Skeletal muscle satellite cell (primary cell): Measurements from ENCODE around the gene ASIC2.

Experiments used
- H3K27me3 ChIP-seq: 2 replicates; pipeline ENCODE4 v1.7.0; 2013; ENCODE audit warnings: low read length; ENCODE audit not compliant: control insufficient read depth, insufficient read depth
- H3K36me3 ChIP-seq: 2 replicates; pipeline ENCODE4 v1.7.0; 2013; ENCODE audit warnings: mild to moderate bottlenecking, control low read depth, low read length; ENCODE audit not compliant: insufficient read depth
- H3K4me1 ChIP-seq: 2 replicates; pipeline ENCODE4 v1.7.0; 2013; ENCODE audit warnings: low read length; ENCODE audit not compliant: control insufficient read depth, insufficient read depth
- H3K4me2 ChIP-seq: 2 replicates; pipeline ENCODE4 v1.7.0; 2013; ENCODE audit warnings: mild to moderate bottlenecking, low read length
- H3K4me3 ChIP-seq: 2 replicates; pipeline ENCODE4 v1.7.0; 2013; ENCODE audit warnings: low read length
- H3K9ac ChIP-seq: 2 replicates; pipeline ENCODE4 v1.7.0; 2013; ENCODE audit warnings: mild to moderate bottlenecking, low read depth, low read length, moderate library complexity
- H3K9me3 ChIP-seq: replicated peaks from 2 replicates; pipeline ENCODE4 v1.7.0; 2013; ENCODE audit warnings: mild to moderate bottlenecking, control low read depth, low read length

The ASIC2 gene

DNA sequence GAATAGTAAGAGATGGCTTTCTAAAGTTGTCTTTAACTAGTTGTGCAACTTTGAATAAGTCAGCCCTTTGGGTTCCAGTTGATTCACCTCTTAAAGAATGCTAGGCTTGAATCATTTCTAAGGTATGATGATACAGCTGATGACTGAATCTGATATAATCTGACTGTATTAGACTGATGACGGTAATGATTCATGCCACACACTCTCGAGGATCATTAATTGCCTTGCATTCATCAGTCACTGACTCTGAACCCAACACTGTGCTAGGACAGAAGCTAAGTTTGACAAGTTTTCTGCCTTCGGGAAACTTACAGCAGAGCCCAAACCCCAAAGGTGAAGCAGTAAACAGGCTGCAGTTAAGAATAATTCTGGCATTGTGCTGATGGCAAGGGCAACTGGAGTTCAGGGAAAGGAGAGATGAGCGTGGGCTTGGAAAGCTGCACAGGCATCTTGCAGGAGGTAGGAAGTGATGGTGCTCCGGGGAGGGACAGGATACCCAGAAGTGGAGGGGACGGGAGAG lies 25.8 kb downstream of the ASIC2 start:
- Histone ChIP-seq H3K4me1 (peaks cover 23% of the 10 kb centered on the region), H3K9ac (no peak overlapping the region), H3K36me3 (no peaks in the 10 kb centered on the region), H3K4me2 (peak overlapping the region; percentile 65), H3K9me3 (no peaks in the 10 kb centered on the region), H3K4me3 (peak overlapping the region; percentile 20), H3K27me3 (no peaks in the 10 kb centered on the region)

DNA sequence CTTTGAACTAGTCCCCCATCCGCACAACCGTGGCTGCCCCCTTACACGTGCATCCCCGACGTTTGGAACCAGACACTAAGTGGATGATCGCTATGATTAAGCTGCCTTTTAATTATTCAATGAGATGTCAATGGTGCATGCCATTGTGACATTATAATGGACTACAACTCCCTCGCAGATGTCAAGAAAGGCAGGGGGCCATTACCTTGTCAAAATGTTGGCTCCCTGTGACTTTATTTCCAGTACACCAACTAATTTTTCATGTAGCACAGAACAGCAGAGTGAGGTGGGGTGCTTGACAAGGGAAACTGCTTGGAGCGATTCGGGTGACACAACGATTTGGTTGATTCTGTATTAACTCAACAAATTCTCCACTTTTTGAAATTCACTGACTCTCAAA lies 26.5 kb downstream of the ASIC2 start:
- Histone ChIP-seq H3K4me1 (peaks cover 23% of the 10 kb centered on the region), H3K4me3 (no peak overlapping the region), H3K4me2 (peak overlapping the region; percentile 36), H3K9me3 (no peaks in the 10 kb centered on the region), H3K27me3 (no peaks in the 10 kb centered on the region), H3K9ac (no peak overlapping the region), H3K36me3 (no peaks in the 10 kb centered on the region)

DNA sequence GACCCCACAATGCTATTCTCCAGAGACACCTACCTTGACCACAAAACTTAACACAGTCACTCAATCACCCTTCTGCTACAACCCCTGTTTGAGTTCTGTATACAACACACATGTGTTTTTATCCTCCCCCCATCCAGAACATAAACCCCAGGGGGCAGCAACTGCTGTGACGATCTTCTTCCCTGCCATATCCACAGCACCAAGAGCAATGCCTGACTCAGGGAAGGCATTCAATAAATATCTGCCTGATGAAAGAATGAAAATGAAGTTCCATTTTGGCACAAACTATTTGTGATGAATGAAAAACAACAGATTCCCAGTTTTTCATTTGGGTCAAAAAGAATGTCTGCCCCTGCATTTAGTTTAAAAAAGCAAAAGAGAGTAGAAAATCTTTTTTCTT lies 27.0 kb downstream of the ASIC2 start:
- Histone ChIP-seq H3K4me3 (no peak overlapping the region), H3K4me1 (peaks cover 23% of the 10 kb centered on the region), H3K36me3 (no peaks in the 10 kb centered on the region), H3K9ac (no peak overlapping the region), H3K9me3 (no peaks in the 10 kb centered on the region), H3K27me3 (no peaks in the 10 kb centered on the region), H3K4me2 (no peak overlapping the region)

DNA sequence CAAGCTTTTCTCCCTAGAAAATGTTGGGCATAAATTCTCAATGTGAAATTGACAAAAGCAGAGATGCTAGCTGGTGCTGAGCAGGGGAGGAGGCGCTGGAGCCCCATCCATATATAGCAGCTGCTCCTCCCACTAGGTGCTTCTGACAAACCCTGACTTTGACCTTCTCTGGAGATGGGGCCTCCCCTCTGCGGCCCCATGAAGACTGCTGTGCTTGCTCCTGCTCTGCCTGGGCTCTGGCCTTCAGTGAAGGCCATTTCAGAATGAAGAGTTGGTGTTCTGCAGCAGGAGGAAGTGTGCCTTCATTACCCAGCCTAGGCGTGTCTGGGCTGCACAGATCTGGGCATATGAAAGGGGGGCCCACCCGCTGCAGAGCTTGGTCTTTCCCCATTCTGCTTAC lies 29.7 kb downstream of the ASIC2 start:
- peaks cover 13% of the 10 kb centered on the region for H3K27me3 ChIP-seq
- no peaks in the 10 kb centered on the region for H3K36me3 ChIP-seq
- no peaks in the 10 kb centered on the region for H3K9me3 ChIP-seq
- no peak overlapping the region for H3K9ac ChIP-seq
- H3K4me2 ChIP-seq = no peak overlapping the region
- no peak overlapping the region for H3K4me3 ChIP-seq
- peaks cover 23% of the 10 kb centered on the region for H3K4me1 ChIP-seq

DNA sequence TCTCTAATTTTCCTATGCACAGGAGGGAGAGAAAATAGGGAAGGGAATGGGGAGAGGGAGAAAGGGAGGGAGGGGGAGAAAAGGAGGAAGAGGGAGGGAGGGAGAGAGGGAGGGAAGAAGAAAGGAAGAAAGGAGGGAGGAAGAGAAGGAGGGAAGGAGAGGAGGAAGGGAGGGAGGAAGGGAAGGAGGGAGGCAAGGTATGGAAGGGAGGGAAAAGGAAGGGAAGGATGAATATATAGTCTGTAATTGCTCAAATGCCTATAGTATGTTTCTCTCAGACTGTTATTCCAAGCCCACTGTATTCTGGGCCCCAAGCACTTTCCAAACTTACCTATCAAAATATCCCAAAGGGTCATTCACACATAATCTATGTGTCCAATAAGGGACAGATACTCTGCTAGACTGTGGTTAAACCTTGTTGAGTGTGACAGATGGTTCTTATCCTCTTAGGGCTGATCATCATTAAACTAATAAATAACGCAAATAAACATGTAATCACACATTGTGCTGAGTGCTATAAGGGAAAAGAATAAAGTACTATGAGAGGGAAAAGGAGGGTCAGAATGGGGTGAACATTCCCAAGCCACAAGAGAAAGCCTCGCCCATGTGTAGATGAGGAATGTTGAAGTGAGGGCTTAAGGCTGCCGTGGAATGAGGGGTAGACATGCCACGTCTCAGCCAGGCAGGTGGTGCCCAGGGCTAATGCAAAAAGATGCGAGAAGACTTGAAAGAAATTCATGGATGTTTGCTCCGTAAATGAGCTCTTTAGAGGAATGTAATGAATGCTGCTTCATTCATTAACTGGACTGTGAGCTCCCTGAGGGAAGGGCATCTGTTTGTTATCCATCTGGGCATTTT lies 30.6 kb downstream of the ASIC2 start:
- Histone ChIP-seq H3K27me3 (peaks cover 22% of the 10 kb centered on the region), H3K4me3 (no peak overlapping the region), H3K4me2 (no peak overlapping the region), H3K9me3 (no peaks in the 10 kb centered on the region), H3K4me1 (peaks cover 14% of the 10 kb centered on the region), H3K36me3 (no peaks in the 10 kb centered on the region), H3K9ac (no peak overlapping the region)

DNA sequence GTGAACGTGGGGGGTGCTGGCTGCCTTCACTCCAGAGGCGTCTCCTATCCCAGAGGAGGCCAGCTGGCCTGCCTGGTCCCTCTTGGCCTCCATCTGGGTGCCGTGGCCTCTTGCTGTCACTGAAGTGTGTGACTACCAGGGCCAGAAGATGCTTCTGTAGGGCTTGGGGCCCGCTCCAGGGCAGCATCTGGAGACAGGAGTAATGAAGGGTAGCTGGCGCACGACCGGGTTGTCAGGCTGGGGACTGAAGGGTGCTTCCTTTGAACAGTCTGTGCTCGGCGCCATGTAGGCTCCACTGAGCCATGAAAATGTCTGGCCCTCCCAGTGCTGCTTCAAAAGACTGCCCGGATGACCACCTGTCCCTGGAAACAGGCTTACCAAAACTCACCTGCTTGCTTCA lies 31.3 kb downstream of the ASIC2 start:
- Histone ChIP-seq H3K4me1 (peaks cover 10% of the 10 kb centered on the region), H3K4me2 (no peak overlapping the region), H3K9me3 (no peaks in the 10 kb centered on the region), H3K9ac (no peak overlapping the region), H3K36me3 (no peaks in the 10 kb centered on the region), H3K4me3 (no peak overlapping the region), H3K27me3 (peaks cover 24% of the 10 kb centered on the region)

DNA sequence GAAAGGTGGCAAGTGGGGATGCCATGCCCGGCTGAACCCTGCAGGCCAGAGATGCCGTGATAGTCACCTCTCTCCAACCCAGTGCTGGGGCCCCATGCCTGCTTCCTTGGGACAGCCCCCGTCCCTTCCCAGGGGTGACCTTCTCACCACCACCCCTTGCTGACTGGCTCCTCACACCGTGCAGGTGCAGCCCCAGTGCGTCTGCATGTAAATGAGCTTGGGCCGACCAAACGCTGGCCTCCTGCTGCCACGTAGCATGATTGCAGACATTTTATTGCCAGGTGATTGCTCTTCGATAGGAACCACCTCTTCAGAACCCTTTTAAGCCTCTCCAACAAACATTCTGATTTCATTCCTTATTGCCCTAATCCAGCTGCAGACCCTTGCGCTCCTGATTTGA lies 32.5 kb downstream of the ASIC2 start:
- H3K9ac ChIP-seq = no peak overlapping the region
- H3K36me3 ChIP-seq = no peaks in the 10 kb centered on the region
- no peak overlapping the region for H3K4me2 ChIP-seq

DNA sequence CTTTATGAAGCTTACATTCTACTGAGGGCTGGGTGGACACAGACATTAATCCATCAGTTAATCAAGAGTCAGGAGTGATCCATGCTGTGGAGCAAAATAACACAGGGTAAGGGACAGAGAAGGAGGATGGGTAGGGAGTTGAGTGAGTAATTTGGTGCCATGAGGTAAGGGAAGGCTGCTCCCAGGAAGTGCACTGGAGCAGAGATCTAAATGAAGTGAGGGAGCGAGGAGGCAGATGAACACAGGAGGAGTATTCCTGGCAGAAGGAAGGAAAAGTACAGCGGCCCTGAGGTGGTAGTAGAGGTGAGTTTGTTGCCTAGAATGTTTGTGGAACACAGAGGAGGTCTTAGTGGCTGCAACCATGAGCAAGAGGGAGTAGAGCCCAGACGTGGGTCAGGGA lies 34.8 kb downstream of the ASIC2 start:
- no peaks in the 10 kb centered on the region for H3K36me3 ChIP-seq
- H3K27me3 ChIP-seq = peaks cover 40% of the 10 kb centered on the region
- H3K9ac ChIP-seq = no peak overlapping the region
- H3K4me2 ChIP-seq = no peak overlapping the region
- H3K4me3 ChIP-seq = no peak overlapping the region
- no peaks in the 10 kb centered on the region for H3K4me1 ChIP-seq
- H3K9me3 ChIP-seq = no peaks in the 10 kb centered on the region

More for the DNA sequence above, 32.5 kb downstream of the ASIC2 start:
- no peaks in the 10 kb centered on the region for H3K4me1 ChIP-seq
- H3K4me3 ChIP-seq = no peak overlapping the region
- no peaks in the 10 kb centered on the region for H3K9me3 ChIP-seq
- peaks cover 24% of the 10 kb centered on the region for H3K27me3 ChIP-seq

DNA sequence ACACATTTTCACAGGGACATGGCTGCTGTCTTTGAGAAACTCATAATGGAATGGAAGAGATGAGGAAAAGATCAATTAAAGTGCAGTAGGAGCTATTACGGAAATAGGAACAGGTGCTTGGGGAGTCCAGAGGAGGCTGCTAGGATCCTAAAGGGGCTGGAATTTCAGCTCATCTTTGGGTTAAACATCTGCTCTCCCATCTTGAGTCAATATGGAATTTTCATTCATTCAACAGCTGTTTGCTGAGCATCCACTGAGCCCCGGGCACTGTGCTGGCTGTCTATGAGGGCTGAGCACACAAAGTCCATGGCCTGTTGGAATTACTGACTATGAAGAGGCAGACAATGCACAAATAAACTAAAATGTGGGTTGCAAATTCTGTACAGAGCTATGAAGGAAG lies 47.9 kb downstream of the ASIC2 start:
- H3K4me1 ChIP-seq = peaks cover 9% of the 10 kb centered on the region
- no peaks in the 10 kb centered on the region for H3K36me3 ChIP-seq
- peaks cover 20% of the 10 kb centered on the region for H3K27me3 ChIP-seq
- H3K4me2 ChIP-seq = no peak overlapping the region
- H3K4me3 ChIP-seq = no peak overlapping the region
- no peak overlapping the region for H3K9ac ChIP-seq
- no peaks in the 10 kb centered on the region for H3K9me3 ChIP-seq

DNA sequence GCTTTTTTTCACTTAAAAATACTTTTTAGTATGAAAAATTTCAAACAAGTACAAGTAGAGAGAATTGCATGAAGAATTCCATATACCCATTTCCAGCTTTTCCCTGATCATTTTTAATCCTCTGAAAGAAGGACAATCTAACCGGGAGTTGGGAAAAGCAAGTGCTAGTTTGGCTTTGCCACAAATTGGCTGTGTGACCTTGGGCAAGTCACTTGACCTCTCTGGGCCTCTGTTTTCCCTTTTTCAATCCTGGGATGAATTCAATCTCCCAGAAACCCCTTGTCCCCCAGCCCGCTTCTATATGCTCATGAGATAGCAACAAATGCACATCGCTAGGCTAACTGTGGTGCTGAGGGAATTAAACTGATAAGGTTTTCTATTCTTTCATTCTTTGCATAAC lies 49.4 kb downstream of the ASIC2 start:
- Histone ChIP-seq H3K4me1 (peaks cover 9% of the 10 kb centered on the region), H3K9me3 (no peaks in the 10 kb centered on the region), H3K36me3 (no peaks in the 10 kb centered on the region), H3K4me3 (no peak overlapping the region), H3K4me2 (no peak overlapping the region), H3K9ac (no peak overlapping the region), H3K27me3 (peaks cover 16% of the 10 kb centered on the region)

DNA sequence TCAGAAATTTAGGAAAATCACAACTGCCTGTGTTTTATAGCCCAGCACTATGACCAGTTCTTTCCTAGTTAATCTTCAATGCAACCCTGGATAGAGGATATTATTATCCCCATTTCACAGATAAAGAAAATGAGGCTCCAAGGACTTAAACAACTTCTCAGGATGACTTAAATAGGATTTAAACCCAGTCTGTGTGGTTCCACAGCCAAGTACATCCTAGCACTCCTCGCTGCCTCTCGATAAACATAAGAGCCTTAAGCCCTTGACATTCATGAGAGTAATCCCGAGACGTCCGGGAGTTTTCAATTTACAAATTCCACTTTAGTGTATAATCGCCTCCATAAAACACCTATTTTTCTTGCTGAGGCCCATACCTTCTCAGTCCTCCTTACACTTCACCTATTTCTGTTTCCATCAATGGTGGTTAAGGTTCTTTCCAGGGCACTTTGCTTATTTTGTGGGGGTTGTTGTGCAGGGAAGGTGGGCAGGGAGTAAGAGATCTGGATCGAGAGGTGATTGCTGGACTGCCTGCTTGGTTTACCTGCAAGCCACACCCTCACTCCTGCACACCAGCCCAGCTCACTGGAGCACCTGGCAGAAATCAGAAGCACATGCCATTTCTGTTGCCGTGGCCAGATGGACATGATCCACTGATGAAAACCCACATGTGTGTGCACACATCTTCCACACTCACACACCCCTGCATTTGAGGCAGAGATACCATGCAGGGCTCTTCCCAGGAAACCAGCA lies 50.5 kb downstream of the ASIC2 start:
- H3K27me3 ChIP-seq = peaks cover 12% of the 10 kb centered on the region
- no peaks in the 10 kb centered on the region for H3K36me3 ChIP-seq
- no peak overlapping the region for H3K4me2 ChIP-seq
- no peaks in the 10 kb centered on the region for H3K9me3 ChIP-seq
- no peak overlapping the region for H3K9ac ChIP-seq
- no peak overlapping the region for H3K4me3 ChIP-seq
- H3K4me1 ChIP-seq = peaks cover 9% of the 10 kb centered on the region
